Lower leg skin (tissue), 4 donors: ENCODE results near the gene SUSD2. TPM values are rescaled to one million over a fixed set of nuclear protein-coding genes. Genes with fewer than 3 reads are reported as not detected.
A peak's percentile ranks its signal among the peaks of the same experiment; 100 is the strongest.
"Not testable (repeated sequence)": the region's sequence is repeated elsewhere in the genome, so short reads cannot be mapped to it uniquely, and the experiment has no call there.

Experiments used
- DNase-seq, 2 donors: peaks; one replicate each; pipeline ENCODE4 v3.0.0-alpha.2; 2019; ENCODE audit warnings: low spot score in 2 of 2
- H3K4me3 ChIP-seq: fragments of 200-600 bp; sonication (generic); 2 replicates; pipeline ENCODE4 v1.5.1; 2017; ENCODE audit warnings: mild to moderate bottlenecking, low read depth; ENCODE audit not compliant: poor library complexity, severe bottlenecking
- CTCF ChIP-seq, 3 donors: fragments of 450-650 bp; IDR thresholded peaks; one replicate each; pipeline ENCODE4 v1.5.1; 2016; ENCODE audit warnings: antibody characterized with exemption in 3 of 3, mild to moderate bottlenecking in 3 of 3, moderate library complexity in 2 of 3
- POLR2A ChIP-seq, 2 donors: fragments of 450-650 bp; IDR thresholded peaks; one replicate each; pipeline ENCODE4 v1.6.1; 2016 to 2017; ENCODE audit warnings: antibody characterized with exemption in 2 of 2, mild to moderate bottlenecking in 1 of 2, moderate library complexity in 1 of 2
- WGBS, 2 donors: methylation state at CpG; one replicate each; pipeline ENCODE4 v1.1.5; 2018; 5-methylcytosine and 5-hydroxymethylcytosine counted together
- intact Hi-C: fragments of 100-400 bp; cut with DNase I; formaldehyde crosslinking; loops from one replicate; pipeline ENCODE4 v1.15.0; 2023; ENCODE audit warnings: low total_unique reads
- total RNA-seq, 4 donors: library from RNA; depleted of rRNA; stranded (reverse); fragments of >200 nt; gene quantifications; one replicate each; pipeline ENCODE4 v1.1.0, GENCODE V29; 2016

Gene SUSD2
- total RNA-seq, 4 donors from 2014 or later, result 18.3 to 74.3 (median 27.0) TPM

DNA sequence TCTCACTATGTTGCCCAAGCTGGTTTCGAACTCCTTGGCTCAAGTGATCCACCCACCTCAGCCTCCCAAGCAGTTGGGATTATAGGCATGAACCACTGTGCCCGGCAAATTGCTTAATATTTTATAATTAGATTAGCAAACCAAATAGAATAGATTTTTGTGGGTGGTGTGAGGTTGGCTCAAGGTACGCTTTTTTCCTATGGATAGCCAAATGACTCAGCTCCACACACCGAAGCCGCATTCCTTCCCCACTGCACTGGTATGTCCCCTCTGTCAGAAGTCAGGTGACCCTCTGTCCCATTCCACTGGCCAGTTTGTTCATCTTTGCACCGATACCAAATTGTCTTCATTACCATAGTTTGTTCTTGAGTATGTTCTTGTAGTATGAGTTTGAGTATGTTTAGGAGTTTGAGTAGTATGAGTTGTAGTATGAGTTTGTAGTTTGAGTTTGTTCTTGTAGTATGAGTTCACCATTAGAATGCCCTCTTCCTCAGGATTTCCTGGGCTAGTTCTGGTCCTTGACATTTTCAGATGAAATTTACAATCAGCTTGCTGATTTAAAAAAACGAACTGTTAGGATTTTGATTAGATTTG lies 19.4 kb downstream of the SUSD2 start:
- TF ChIP-seq POLR2A (IDR thresholded peaks at IDR 0.05) (no peak), CTCF (IDR thresholded peaks at IDR 0.05) (no peak)
- WGBS, 2 donors, result 69 to 70% methylated on average over 7 of the region's 7 CpGs
- no peak overlapping the region for H3K4me3 ChIP-seq
- no peak for DNase-seq
- intact Hi-C loops, result no loop called here

DNA sequence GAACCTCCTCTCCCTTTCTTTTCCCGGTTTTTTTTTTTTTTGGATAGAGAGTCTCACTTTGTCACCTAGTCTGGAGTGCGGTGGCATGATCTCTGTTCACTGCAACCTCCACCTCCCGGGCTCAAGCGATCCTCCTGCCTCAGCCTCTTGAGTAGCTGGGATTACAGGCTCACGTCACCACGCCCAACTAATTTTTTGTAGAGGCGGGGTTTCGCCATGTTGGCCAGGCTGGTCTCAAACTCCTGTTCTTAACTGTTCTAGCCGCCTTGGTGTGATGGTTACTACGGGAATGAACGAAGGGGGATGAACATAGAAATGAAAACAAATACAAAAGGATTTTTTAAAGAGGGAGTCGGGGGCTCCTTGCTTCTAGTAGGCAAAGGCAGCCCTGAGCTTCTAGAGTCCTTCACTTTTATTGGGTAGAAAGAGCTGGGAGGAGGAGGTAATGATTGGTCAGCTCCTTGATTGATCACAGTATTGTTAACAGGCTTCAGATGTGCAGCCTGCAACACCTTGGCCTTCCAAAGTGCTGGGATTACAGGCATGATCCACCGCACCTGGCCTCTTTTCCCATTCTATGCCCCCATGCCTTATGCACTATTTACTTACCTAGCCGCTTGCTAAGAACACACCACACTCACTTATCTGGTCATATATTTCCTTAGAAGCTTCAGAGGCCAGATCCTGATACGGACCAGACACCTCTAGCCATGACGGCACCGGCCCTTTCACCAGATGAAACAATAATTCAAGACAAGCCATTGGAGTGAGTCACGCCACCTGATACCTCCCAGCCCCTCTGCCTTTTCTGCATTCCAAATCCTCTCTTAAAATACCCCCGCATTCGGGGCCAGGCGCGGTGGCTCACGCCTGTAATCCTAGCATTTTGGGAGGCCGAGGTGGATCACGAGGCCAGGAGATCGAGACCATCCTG lies 20.7 kb downstream of the SUSD2 start:
- intact Hi-C loops, result no loop called here
- no peak for DNase-seq
- WGBS, 2 donors, result 92% methylated on average over 26 of the region's 26 CpGs
- no peak overlapping the region for H3K4me3 ChIP-seq
- TF ChIP-seq CTCF (IDR thresholded peaks at IDR 0.05) (no peak), POLR2A (IDR thresholded peaks at IDR 0.05) (no peak)

DNA sequence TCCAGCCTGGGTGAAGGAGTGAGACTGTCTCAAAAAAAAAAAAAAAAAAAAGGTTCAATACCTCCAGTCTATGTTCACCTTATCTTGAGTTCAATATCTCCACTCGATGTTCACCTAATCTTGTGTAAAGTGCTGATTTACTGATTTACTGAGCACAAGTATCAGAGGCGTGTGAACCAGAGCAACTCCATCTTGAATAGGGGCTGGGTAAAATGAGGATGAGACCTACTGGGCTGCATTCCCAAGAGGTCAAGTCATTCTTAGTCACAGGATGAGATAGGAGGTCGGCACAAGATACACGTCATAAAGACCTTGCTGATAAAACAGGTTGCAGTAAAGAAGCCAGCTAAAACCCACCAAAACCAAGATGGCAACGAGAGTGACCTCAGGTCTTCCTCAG lies 22.6 kb downstream of the SUSD2 start:
- WGBS, 2 donors, result 74 to 79% methylated on average over 5 of the region's 5 CpGs
- intact Hi-C loops, DNase-seq, H3K4me3 ChIP-seq: not testable (repeated sequence)

DNA sequence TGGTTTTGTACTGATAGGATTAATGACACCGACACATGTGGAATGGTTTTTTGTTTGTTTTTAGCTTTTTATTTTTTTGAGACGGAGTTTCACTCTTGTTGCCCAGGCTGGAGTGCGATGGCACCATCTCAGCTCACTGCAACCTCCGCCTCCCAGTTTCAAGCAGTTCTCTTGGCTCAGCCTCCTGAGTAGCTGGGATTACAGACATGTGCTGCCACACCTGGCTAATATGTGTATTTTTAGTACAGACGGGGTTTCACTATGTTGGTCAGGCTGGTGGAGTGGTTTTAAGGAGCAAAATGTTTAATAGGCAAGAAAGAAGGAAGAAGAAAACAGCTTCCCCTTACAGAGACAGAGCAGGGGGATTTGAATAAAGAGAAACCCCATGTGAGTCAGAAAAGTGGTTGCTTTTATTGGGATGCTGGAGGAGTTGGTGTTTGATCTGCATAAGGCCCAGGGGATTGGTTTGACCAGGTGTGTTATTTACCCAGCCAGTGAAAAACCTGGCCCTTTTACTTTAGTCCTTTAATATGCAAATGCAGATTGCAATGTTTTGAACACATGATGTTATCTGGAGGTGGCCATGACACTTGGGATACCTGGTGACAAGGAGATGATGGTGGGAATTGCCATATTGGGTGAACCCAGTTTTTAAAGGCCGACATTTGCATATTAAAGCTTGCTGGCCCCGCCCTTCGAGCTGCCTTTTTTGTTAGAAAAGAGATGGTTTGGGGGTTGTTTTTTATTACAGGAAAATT lies 24.3 kb downstream of the SUSD2 start:
- H3K4me3 ChIP-seq, result no peak overlapping the region
- 83 to 84% methylated on average over 8 of the region's 8 CpGs for WGBS, 2 donors
- intact Hi-C loops, result no loop called here
- TF ChIP-seq POLR2A (IDR thresholded peaks at IDR 0.05), result no peak
- TF ChIP-seq CTCF (IDR thresholded peaks at IDR 0.05), result no peak
- no peak for DNase-seq

GRCh38 chr22:24206460-24207263 lies 25.4 kb downstream of the SUSD2 start:
- H3K4me3 ChIP-seq, intact Hi-C loops, DNase-seq: not testable (repeated sequence)
- WGBS, 2 donors, result 87 to 88% methylated on average over 15 of the region's 15 CpGs

- TF ChIP-seq CTCF (IDR thresholded peaks at IDR 0.05), result no peak
- no peak for TF ChIP-seq POLR2A (IDR thresholded peaks at IDR 0.05)
- WGBS, 2 donors, result 69 to 71% methylated on average over 8 of the region's 8 CpGs
- DNase-seq, result peak in 1 of 2 donors; percentile 82
- intact Hi-C loops, result no loop called here
- H3K4me3 ChIP-seq, result no peak overlapping the region
These were observed 26.2 kb downstream of the SUSD2 start for GRCh38 chr22:24207264-24208011.
